HepG2 (cell line): ENCODE results near the gene PLVAP. TPM values are rescaled to one million over a fixed set of nuclear protein-coding genes. Genes with fewer than 3 reads are reported as not detected.

Experiments
- CREB3 ChIP-seq: sonication (generic); formaldehyde crosslinking; IDR thresholded peaks from 2 replicates; pipeline ENCODE4 v1.5.0; 2020; ENCODE audit warnings: missing genetic modification reagents
- ELF4 ChIP-seq: sonication (generic); formaldehyde crosslinking; IDR thresholded peaks from 2 replicates; pipeline ENCODE4 v1.5.0; 2020; ENCODE audit warnings: missing genetic modification reagents, mild to moderate bottlenecking, moderate library complexity, borderline replicate concordance
- FOXO1 ChIP-seq: sonication (generic); formaldehyde crosslinking; IDR thresholded peaks from 2 replicates; pipeline ENCODE4 v1.4.0; 2020; ENCODE audit warnings: missing genetic modification reagents
- FOXO4 ChIP-seq: sonication (generic); formaldehyde crosslinking; conservative IDR thresholded peaks from 2 replicates; pipeline ENCODE4 v1.8.1; 2023; ENCODE audit warnings: missing genetic modification reagents
- GATAD1 ChIP-seq: IDR thresholded peaks from 2 replicates; pipeline ENCODE4 v1.6.1; 2016; ENCODE audit warnings: missing genetic modification reagents, missing compliant biosample characterization
- HMGXB4 ChIP-seq, 2 experiments: sonication (generic) in 1 of 2; formaldehyde crosslinking in 1 of 2; IDR thresholded peaks; 2 replicates each; pipeline versions ENCODE4 v1.4.0 to v1.6.1; 2018 to 2020; ENCODE audit warnings: missing genetic modification reagents in 2 of 2, borderline replicate concordance in 1 of 2, low read depth in 1 of 2, mild to moderate bottlenecking in 1 of 2, missing biosample characterization in 1 of 2
- HNRNPUL1 ChIP-seq: fragments of 200-400 bp; formaldehyde crosslinking; IDR thresholded peaks from 2 replicates; pipeline ENCODE4 v1.6.1; 2017; ENCODE audit warnings: low read depth, mild to moderate bottlenecking, low read length, moderate library complexity
- IKZF5 ChIP-seq: IDR thresholded peaks from 2 replicates; pipeline ENCODE4 v1.6.1; 2018; ENCODE audit warnings: missing genetic modification reagents, mild to moderate bottlenecking, missing compliant biosample characterization
- KAT8 ChIP-seq: IDR thresholded peaks from 2 replicates; pipeline ENCODE4 v1.6.1; 2016; ENCODE audit warnings: missing genetic modification reagents, missing compliant biosample characterization
- MTA1 ChIP-seq: sonication (generic); formaldehyde crosslinking; IDR thresholded peaks from 2 replicates; pipeline ENCODE4 v1.4.0; 2020; ENCODE audit warnings: missing genetic modification reagents, mild to moderate bottlenecking, borderline replicate concordance
- NCOA2 ChIP-seq: sonication (generic); formaldehyde crosslinking; IDR thresholded peaks from 2 replicates; pipeline ENCODE4 v1.8.0; 2022; ENCODE audit warnings: inconsistent platforms
- NCOA5 ChIP-seq: sonication (generic); formaldehyde crosslinking; IDR thresholded peaks from 2 replicates; pipeline ENCODE4 v1.4.0; 2020; ENCODE audit warnings: missing genetic modification reagents
- PHB2 ChIP-seq: fragments of 450-650 bp; IDR thresholded peaks from 2 replicates; pipeline ENCODE4 v1.6.1; 2018; ENCODE audit not compliant: partially characterized antibody
- RORA ChIP-seq: sonication (generic); formaldehyde crosslinking; IDR thresholded peaks from 2 replicates; pipeline ENCODE4 v1.5.0; 2020; ENCODE audit warnings: mild to moderate bottlenecking, missing genetic modification reagents, moderate library complexity
- SAP130 ChIP-seq: IDR thresholded peaks from 2 replicates; pipeline ENCODE4 v1.6.1; 2016; ENCODE audit warnings: low read depth
- TBX2 ChIP-seq: sonication (generic); formaldehyde crosslinking; IDR thresholded peaks from 2 replicates; pipeline ENCODE4 v1.5.0; 2020; ENCODE audit warnings: missing genetic modification reagents, mild to moderate bottlenecking, borderline replicate concordance
- ZC3H4 ChIP-seq: sonication (generic); formaldehyde crosslinking; IDR thresholded peaks from 2 replicates; pipeline ENCODE4 v1.4.0; 2020; ENCODE audit warnings: missing genetic modification reagents, borderline replicate concordance
- ZIK1 ChIP-seq: sonication (generic); formaldehyde crosslinking; IDR thresholded peaks from 2 replicates; pipeline ENCODE4 v1.5.0; 2020; ENCODE audit warnings: mild to moderate bottlenecking, low read depth, missing genetic modification reagents, borderline replicate concordance
- ZNF382 ChIP-seq: sonication (generic); formaldehyde crosslinking; IDR thresholded peaks from 2 replicates; pipeline ENCODE4 v1.5.0; 2020; ENCODE audit warnings: missing genetic modification reagents, mild to moderate bottlenecking, borderline replicate concordance
- ZNF563 ChIP-seq: sonication (generic); formaldehyde crosslinking; IDR thresholded peaks from 2 replicates; pipeline ENCODE4 v1.8.0; 2022; ENCODE audit warnings: mild to moderate bottlenecking, moderate library complexity, missing genetic modification reagents
- ZNF564 ChIP-seq: sonication (generic); formaldehyde crosslinking; IDR thresholded peaks from 2 replicates; pipeline ENCODE4 v1.8.1; 2023; ENCODE audit warnings: mild to moderate bottlenecking, missing genetic modification reagents
- ZNF770 ChIP-seq: sonication (generic); formaldehyde crosslinking; IDR thresholded peaks from 2 replicates; pipeline ENCODE4 v1.5.0; 2020; ENCODE audit warnings: mild to moderate bottlenecking, missing genetic modification reagents
- ZNF883 ChIP-seq: sonication (generic); formaldehyde crosslinking; IDR thresholded peaks from 2 replicates; pipeline ENCODE4 v1.5.1; 2020; ENCODE audit warnings: mild to moderate bottlenecking, missing genetic modification reagents; ENCODE audit errors: not compliant biosample characterization
- polyA plus RNA-seq, 8 experiments: library from polyadenylated mRNA; depleted of rRNA in 3 of 8; stranded (reverse) in 7 of 8; unstranded in 1 of 8; fragments of >200 nt; fragmentation: Illumina TruSeq in 4 of 8; extraction: Trizol in 4 of 8; gene quantifications; 2 replicates each; pipeline versions ENCODE4 v1.2.1 to v1.2.3, GENCODE V29; 2011 to 2016; ENCODE audit warnings: low read depth in 4 of 8, missing spikeins in 1 of 8, mixed read lengths in 1 of 8; ENCODE audit not compliant: insufficient read depth in 1 of 8
- total RNA-seq, 5 experiments: library from RNA; depleted of rRNA; stranded (reverse); fragments of >200 nt; fragmentation: Illumina TruSeq; extraction: Trizol; gene quantifications; 2 replicates each; pipeline ENCODE4 v1.2.3, GENCODE V29; 2016; ENCODE audit warnings: low read depth in 1 of 5

Gene PLVAP
- total and polyA plus RNA-seq, 2 of the 13 experiments (the other 11 are each of a cell fraction or from before 2014, with no cell fraction given), result 0.26 TPM; not detected in 1

GRCh38 chr19:17340871-17341357 is 36.2 kb downstream of the PLVAP start (continued):
- TF ChIP-seq HMGXB4 (CRISPR knock-in tag; IDR thresholded peaks at IDR 0.05; ENCODE audit: borderline replicate concordance in 1 of 2, low read depth in 1 of 2) (peak; percentile 49 to 53; a peak in 2 of 4 replicates), ZNF382 (CRISPR knock-in tag) (no peak), ELF4 (CRISPR knock-in tag) (no peak), ZNF563 (CRISPR knock-in tag) (peak; percentile 81; the same call in 1 of the 2 replicates), MTA1 (CRISPR knock-in tag) (peak; percentile 76; the same call in 1 of the 2 replicates), NCOA2 (CRISPR knock-in tag) (peak; percentile 44), GATAD1 (CRISPR knock-in tag) (no peak), SAP130 (CRISPR knock-in tag) (peak; percentile 75), CREB3 (CRISPR knock-in tag) (no peak), ZIK1 (no peak), ZNF770 (CRISPR knock-in tag) (peak; percentile 59), ZC3H4 (CRISPR knock-in tag) (no peak), NCOA5 (CRISPR knock-in tag) (no peak), TBX2 (CRISPR knock-in tag) (no peak; the same call in 1 of the 2 replicates), PHB2 (no peak), FOXO4 (no peak), ZNF564 (CRISPR knock-in tag) (peak; percentile 24; the same call in 1 of the 2 replicates), KAT8 (peak; percentile 48; the same call in 1 of the 2 replicates), FOXO1 (CRISPR knock-in tag) (peak; percentile 29; the same call in 1 of the 2 replicates), ZNF883 (CRISPR knock-in tag) (no peak), HNRNPUL1 (no peak), RORA (CRISPR knock-in tag) (no peak), IKZF5 (CRISPR knock-in tag) (peak; percentile 70; the same call in 1 of the 2 replicates)
